Activated effector memory CD4-positive, alpha-beta T cell treated with Interleukin-2 at 50 U/mL for 16 hours (primary cell): ENCODE measurements around the gene SOS2.

ENCODE experiments used
- DNase-seq: peaks from one replicate; pipeline ENCODE4 v3.0.0-alpha.2; 2020

SOS2 gene

GRCh38 chr14:50113381-50114035, 117.9 kb downstream of the SOS2 start:
- DNase-seq, result no peak

GRCh38 chr14:50110323-50111037, 120.9 kb downstream of the SOS2 start:
- DNase-seq, result no peak

GRCh38 chr14:50109342-50109741, 122.0 kb downstream of the SOS2 start:
- DNase-seq, result no peak

- DNase-seq, result no peak
Observed at GRCh38 chr14:50107850-50108249, 123.5 kb downstream of the SOS2 start.

GRCh38 chr14:50106178-50106577, 125.2 kb downstream of the SOS2 start:
- no peak for DNase-seq

- no peak for DNase-seq
Observed at GRCh38 chr14:50103558-50103957, 127.8 kb downstream of the SOS2 start.

GRCh38 chr14:50101417-50101816, 130.0 kb downstream of the SOS2 start:
- no peak for DNase-seq

- DNase-seq, result no peak
Observed at GRCh38 chr14:50100805-50101204, 130.6 kb downstream of the SOS2 start.

- no peak for DNase-seq
Observed at GRCh38 chr14:50099335-50099734, 132.0 kb downstream of the SOS2 start.

GRCh38 chr14:50095895-50096294, 135.5 kb downstream of the SOS2 start:
- DNase-seq, result no peak

GRCh38 chr14:50094056-50094755, 137.2 kb downstream of the SOS2 start:
- DNase-seq, result no peak

GRCh38 chr14:50093496-50093895, 137.9 kb downstream of the SOS2 start:
- DNase-seq, result no peak

GRCh38 chr14:50092006-50092555, 139.3 kb downstream of the SOS2 start:
- no peak for DNase-seq

- no peak for DNase-seq
Observed at GRCh38 chr14:50091240-50091913, 140.0 kb downstream of the SOS2 start.

GRCh38 chr14:50089208-50089607, 142.2 kb downstream of the SOS2 start:
- DNase-seq, result no peak

- DNase-seq, result no peak
Observed at GRCh38 chr14:50088731-50089130, 142.6 kb downstream of the SOS2 start.

- no peak for DNase-seq
Observed at GRCh38 chr14:50088117-50088515, 143.3 kb downstream of the SOS2 start.

- DNase-seq, result no peak
Observed at GRCh38 chr14:50087341-50088116, 143.8 kb downstream of the SOS2 start.

GRCh38 chr14:50086321-50086711, 145.1 kb downstream of the SOS2 start:
- DNase-seq, result no peak

- no peak for DNase-seq
Observed at GRCh38 chr14:50085570-50086320, 145.6 kb downstream of the SOS2 start.

GRCh38 chr14:50084666-50085065, 146.7 kb downstream of the SOS2 start:
- DNase-seq, result no peak
